ENCODE results near the gene CPXM2.
"Not testable (repeated sequence)": the region's sequence is repeated elsewhere in the genome, so short reads cannot be mapped to it uniquely, and the experiment has no call there.

CPXM2 gene

DNA sequence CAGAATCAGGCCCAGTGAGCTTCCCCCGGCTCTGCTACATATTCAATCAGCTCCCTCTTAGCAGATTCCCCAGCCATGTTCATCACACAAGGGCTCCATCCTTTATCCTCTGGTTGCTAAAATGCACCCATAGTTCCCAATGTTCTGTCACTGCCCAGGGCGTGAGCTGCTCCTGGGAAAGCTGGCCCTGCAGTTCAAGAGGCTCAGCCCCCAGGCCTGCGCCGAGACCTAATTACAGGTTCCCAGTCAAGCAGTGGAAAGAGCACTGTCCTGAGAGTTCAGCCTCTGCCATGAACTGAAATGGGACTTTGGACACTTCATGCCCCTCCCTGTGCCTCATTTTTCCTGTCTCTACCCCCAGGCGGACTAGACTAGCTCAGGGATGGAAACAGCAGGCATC, 149.9 kb downstream of the CPXM2 start:
- H3K36me3 ChIP-seq (ENCODE audit: control insufficient read depth, insufficient read depth, low read length), result no peaks in the 10 kb centered on the region
- no peaks in the 10 kb centered on the region for H3K9me3 ChIP-seq (ENCODE audit: control insufficient read depth, low read length)
- no peaks in the 10 kb centered on the region for H3K4me1 ChIP-seq (ENCODE audit: control insufficient read depth, insufficient read depth, low read length, poor library complexity, severe bottlenecking)
- no peak for DNase-seq
- no peak overlapping the region for H3K27ac ChIP-seq (ENCODE audit: insufficient read depth, low read length, poor library complexity, severe bottlenecking)
- H3K4me3 ChIP-seq (ENCODE audit: insufficient read depth, low read depth, low read length, poor library complexity, severe bottlenecking), result no peak overlapping the region
- H3K27me3 ChIP-seq (replicated peaks; ENCODE audit: control insufficient read depth, insufficient read depth, low read length, poor library complexity, severe bottlenecking), result no peaks in the 10 kb centered on the region

DNA sequence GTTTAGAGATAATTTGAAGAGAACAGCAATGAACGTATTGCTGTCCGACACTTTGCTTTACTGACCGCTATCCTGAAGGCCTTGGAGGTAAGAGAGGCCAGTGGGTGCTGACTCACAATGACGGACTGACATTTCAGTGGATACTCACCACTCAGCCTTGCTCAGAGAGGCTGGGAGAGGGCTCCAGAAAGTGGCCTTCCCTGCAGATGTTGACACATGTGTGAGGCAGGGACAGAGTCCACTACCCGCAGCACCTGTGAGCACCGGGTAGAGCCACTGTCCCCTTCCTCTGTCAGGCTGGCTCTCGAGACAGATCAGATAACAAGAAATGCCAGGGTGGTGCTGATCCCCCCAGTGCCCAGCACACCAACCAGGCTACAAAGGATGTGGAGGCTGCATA, 150.5 kb downstream of the CPXM2 start:
- no peak for DNase-seq
- no peaks in the 10 kb centered on the region for H3K9me3 ChIP-seq (ENCODE audit: control insufficient read depth, low read length)
- H3K4me3 ChIP-seq (ENCODE audit: insufficient read depth, low read depth, low read length, poor library complexity, severe bottlenecking), result no peak overlapping the region
- H3K36me3 ChIP-seq (ENCODE audit: control insufficient read depth, insufficient read depth, low read length), result no peaks in the 10 kb centered on the region
- H3K27me3 ChIP-seq (replicated peaks; ENCODE audit: control insufficient read depth, insufficient read depth, low read length, poor library complexity, severe bottlenecking), result no peaks in the 10 kb centered on the region
- no peaks in the 10 kb centered on the region for H3K4me1 ChIP-seq (ENCODE audit: control insufficient read depth, insufficient read depth, low read length, poor library complexity, severe bottlenecking)
- no peak overlapping the region for H3K27ac ChIP-seq (ENCODE audit: insufficient read depth, low read length, poor library complexity, severe bottlenecking)

DNA sequence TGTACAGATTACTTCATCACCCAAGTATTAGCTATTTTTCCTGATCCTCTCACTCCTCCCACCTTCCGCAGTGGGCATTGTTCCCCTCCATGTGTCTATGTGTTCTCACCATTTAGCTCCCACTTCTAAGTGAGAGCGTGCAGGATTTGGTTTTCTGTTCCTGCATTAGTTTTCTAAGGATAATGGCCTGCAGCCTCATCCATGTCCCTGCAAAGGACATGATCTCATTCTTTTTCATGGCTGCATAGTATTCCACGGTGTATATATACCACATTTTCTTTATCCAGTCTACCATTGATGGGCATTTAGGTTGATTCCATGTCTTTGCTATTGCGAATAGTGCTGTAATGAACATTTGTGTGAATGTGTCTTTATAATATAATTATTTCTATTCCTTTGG, 154.7 kb downstream of the CPXM2 start:
- not testable (repeated sequence) for H3K36me3 ChIP-seq (ENCODE audit: control insufficient read depth, insufficient read depth, low read length); H3K4me3 ChIP-seq (ENCODE audit: insufficient read depth, low read depth, low read length, poor library complexity, severe bottlenecking); H3K27me3 ChIP-seq (replicated peaks; ENCODE audit: control insufficient read depth, insufficient read depth, low read length, poor library complexity, severe bottlenecking); H3K9me3 ChIP-seq (ENCODE audit: control insufficient read depth, low read length); H3K4me1 ChIP-seq (ENCODE audit: control insufficient read depth, insufficient read depth, low read length, poor library complexity, severe bottlenecking); H3K27ac ChIP-seq (ENCODE audit: insufficient read depth, low read length, poor library complexity, severe bottlenecking); DNase-seq

DNA sequence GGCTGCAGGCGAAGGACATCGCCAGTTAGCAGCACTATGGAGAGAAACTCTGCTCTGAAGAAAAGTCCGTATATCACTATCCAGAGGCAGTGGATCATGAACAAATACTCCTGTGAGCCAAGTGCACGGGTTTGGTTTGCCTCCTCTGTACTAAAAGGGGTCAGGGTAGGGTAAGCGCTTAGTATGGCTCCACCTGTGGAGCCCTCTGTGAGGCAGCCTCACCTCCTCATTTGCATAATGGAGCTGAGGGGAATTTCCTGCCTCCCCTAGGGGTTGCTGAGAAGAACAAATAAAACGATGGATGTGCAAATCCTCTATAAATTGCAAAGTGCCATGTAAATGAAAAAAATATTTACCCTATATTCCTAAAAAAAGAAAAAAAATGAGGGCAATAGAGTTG, 162.1 kb downstream of the CPXM2 start:
- Histone ChIP-seq H3K27ac (ENCODE audit: insufficient read depth, low read length, poor library complexity, severe bottlenecking) (no peak overlapping the region), H3K4me1 (ENCODE audit: control insufficient read depth, insufficient read depth, low read length, poor library complexity, severe bottlenecking) (no peaks in the 10 kb centered on the region), H3K4me3 (ENCODE audit: insufficient read depth, low read depth, low read length, poor library complexity, severe bottlenecking) (no peak overlapping the region), H3K36me3 (ENCODE audit: control insufficient read depth, insufficient read depth, low read length) (no peaks in the 10 kb centered on the region), H3K9me3 (ENCODE audit: control insufficient read depth, low read length) (no peaks in the 10 kb centered on the region), H3K27me3 (replicated peaks; ENCODE audit: control insufficient read depth, insufficient read depth, low read length, poor library complexity, severe bottlenecking) (no peaks in the 10 kb centered on the region)
- DNase-seq, result no peak

DNA sequence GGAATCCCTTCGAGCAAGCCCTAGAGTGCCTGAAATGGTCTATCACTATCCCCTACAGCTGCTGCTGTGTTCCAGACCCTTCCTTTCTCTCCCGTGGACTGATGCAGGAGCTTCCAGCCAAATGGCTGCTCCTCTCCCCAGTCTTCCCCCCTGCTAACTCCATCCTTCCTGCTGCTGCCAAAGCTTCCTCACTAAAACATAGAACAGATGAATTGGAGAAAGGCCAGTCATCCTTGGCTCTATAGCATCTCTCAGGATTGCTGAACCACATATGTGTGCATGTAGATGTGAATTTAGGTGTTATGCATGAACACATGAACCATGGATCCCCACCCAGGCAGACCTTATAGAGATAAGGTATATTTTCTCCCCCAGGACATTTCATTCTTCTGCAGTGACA, 164.8 kb downstream of the CPXM2 start:
- Histone ChIP-seq H3K4me1 (ENCODE audit: control insufficient read depth, insufficient read depth, low read length, poor library complexity, severe bottlenecking) (no peaks in the 10 kb centered on the region), H3K27ac (ENCODE audit: insufficient read depth, low read length, poor library complexity, severe bottlenecking) (no peak overlapping the region), H3K9me3 (ENCODE audit: control insufficient read depth, low read length) (no peaks in the 10 kb centered on the region), H3K36me3 (ENCODE audit: control insufficient read depth, insufficient read depth, low read length) (no peaks in the 10 kb centered on the region), H3K27me3 (replicated peaks; ENCODE audit: control insufficient read depth, insufficient read depth, low read length, poor library complexity, severe bottlenecking) (no peaks in the 10 kb centered on the region), H3K4me3 (ENCODE audit: insufficient read depth, low read depth, low read length, poor library complexity, severe bottlenecking) (no peak overlapping the region)
- no peak for DNase-seq

DNA sequence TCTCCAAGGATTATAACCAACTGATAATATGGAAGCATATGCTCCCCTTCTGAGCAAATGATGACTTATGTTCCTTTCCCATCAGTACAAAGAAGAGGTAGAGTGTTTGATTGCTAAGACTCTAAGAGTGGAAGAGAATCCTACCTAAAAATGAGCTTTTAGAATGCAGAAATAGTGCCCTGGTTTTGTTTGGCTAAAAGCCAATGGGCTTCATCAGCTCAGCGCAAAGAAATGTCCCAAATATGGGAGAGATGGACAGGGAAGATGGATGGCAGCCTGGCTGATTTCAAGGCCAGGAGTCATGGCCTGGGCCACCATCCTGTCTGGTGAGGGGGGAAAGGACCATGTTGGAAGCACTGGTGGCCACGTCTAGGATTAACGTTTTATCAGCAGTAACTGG, 165.2 kb downstream of the CPXM2 start:
- Histone ChIP-seq H3K4me3 (ENCODE audit: insufficient read depth, low read depth, low read length, poor library complexity, severe bottlenecking) (no peak overlapping the region), H3K27ac (ENCODE audit: insufficient read depth, low read length, poor library complexity, severe bottlenecking) (no peak overlapping the region), H3K9me3 (ENCODE audit: control insufficient read depth, low read length) (no peaks in the 10 kb centered on the region), H3K27me3 (replicated peaks; ENCODE audit: control insufficient read depth, insufficient read depth, low read length, poor library complexity, severe bottlenecking) (no peaks in the 10 kb centered on the region), H3K4me1 (ENCODE audit: control insufficient read depth, insufficient read depth, low read length, poor library complexity, severe bottlenecking) (no peaks in the 10 kb centered on the region), H3K36me3 (ENCODE audit: control insufficient read depth, insufficient read depth, low read length) (no peaks in the 10 kb centered on the region)
- no peak for DNase-seq

GRCh38 chr10:123724747-123725146, 166.9 kb downstream of the CPXM2 start:
- Histone ChIP-seq H3K27ac (ENCODE audit: insufficient read depth, low read length, poor library complexity, severe bottlenecking) (no peak overlapping the region), H3K27me3 (replicated peaks; ENCODE audit: control insufficient read depth, insufficient read depth, low read length, poor library complexity, severe bottlenecking) (no peaks in the 10 kb centered on the region), H3K4me1 (ENCODE audit: control insufficient read depth, insufficient read depth, low read length, poor library complexity, severe bottlenecking) (no peaks in the 10 kb centered on the region), H3K4me3 (ENCODE audit: insufficient read depth, low read depth, low read length, poor library complexity, severe bottlenecking) (no peak overlapping the region), H3K36me3 (ENCODE audit: control insufficient read depth, insufficient read depth, low read length) (no peaks in the 10 kb centered on the region), H3K9me3 (ENCODE audit: control insufficient read depth, low read length) (no peaks in the 10 kb centered on the region)
- no peak for DNase-seq

DNA sequence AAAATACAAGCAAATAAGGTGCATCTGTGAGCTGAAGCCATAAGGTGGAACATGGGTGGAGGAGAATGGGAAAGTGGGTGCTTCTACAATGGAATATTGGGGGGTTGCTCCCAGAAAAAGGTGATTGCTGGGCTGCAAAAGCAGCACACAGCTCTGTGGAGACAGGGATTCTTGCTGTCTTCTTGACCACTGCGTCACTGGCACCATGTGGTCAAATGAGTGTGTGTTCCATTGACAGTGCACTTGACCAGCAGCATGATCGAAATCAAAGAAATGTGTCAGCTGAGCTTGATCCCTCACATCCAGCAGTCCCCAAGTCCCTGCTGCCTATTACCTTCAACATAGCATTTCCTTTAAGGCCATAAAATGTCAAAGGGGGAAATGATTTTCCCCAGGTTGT, 169.3 kb downstream of the CPXM2 start:
- Histone ChIP-seq H3K36me3 (ENCODE audit: control insufficient read depth, insufficient read depth, low read length) (no peaks in the 10 kb centered on the region), H3K4me1 (ENCODE audit: control insufficient read depth, insufficient read depth, low read length, poor library complexity, severe bottlenecking) (no peaks in the 10 kb centered on the region), H3K27ac (ENCODE audit: insufficient read depth, low read length, poor library complexity, severe bottlenecking) (no peak overlapping the region), H3K9me3 (ENCODE audit: control insufficient read depth, low read length) (no peaks in the 10 kb centered on the region), H3K27me3 (replicated peaks; ENCODE audit: control insufficient read depth, insufficient read depth, low read length, poor library complexity, severe bottlenecking) (no peaks in the 10 kb centered on the region), H3K4me3 (ENCODE audit: insufficient read depth, low read depth, low read length, poor library complexity, severe bottlenecking) (no peak overlapping the region)
- no peak for DNase-seq

- DNase-seq, result no peak
- Histone ChIP-seq H3K9me3 (ENCODE audit: control insufficient read depth, low read length) (no peaks in the 10 kb centered on the region), H3K27me3 (replicated peaks; ENCODE audit: control insufficient read depth, insufficient read depth, low read length, poor library complexity, severe bottlenecking) (no peaks in the 10 kb centered on the region), H3K36me3 (ENCODE audit: control insufficient read depth, insufficient read depth, low read length) (no peaks in the 10 kb centered on the region), H3K27ac (ENCODE audit: insufficient read depth, low read length, poor library complexity, severe bottlenecking) (no peak overlapping the region), H3K4me3 (ENCODE audit: insufficient read depth, low read depth, low read length, poor library complexity, severe bottlenecking) (no peak overlapping the region), H3K4me1 (ENCODE audit: control insufficient read depth, insufficient read depth, low read length, poor library complexity, severe bottlenecking) (no peaks in the 10 kb centered on the region)
Observed at GRCh38 chr10:123721441-123722049, 170.1 kb downstream of the CPXM2 start.

GRCh38 chr10:123720536-123720935, 171.1 kb downstream of the CPXM2 start:
- DNase-seq, result no peak
- Histone ChIP-seq H3K27ac (ENCODE audit: insufficient read depth, low read length, poor library complexity, severe bottlenecking) (no peak overlapping the region), H3K27me3 (replicated peaks; ENCODE audit: control insufficient read depth, insufficient read depth, low read length, poor library complexity, severe bottlenecking) (no peaks in the 10 kb centered on the region), H3K4me1 (ENCODE audit: control insufficient read depth, insufficient read depth, low read length, poor library complexity, severe bottlenecking) (no peaks in the 10 kb centered on the region), H3K9me3 (ENCODE audit: control insufficient read depth, low read length) (no peaks in the 10 kb centered on the region), H3K4me3 (ENCODE audit: insufficient read depth, low read depth, low read length, poor library complexity, severe bottlenecking) (no peak overlapping the region), H3K36me3 (ENCODE audit: control insufficient read depth, insufficient read depth, low read length) (no peaks in the 10 kb centered on the region)

Measured in effector memory CD4-positive, alpha-beta T cell (primary cell).